GM21529 (cell line): ENCODE results near the gene ORAI3.

Experiments used
- ATAC-seq: cut with Tn5 transposase; IDR thresholded peaks from one replicate; pipeline ENCODE4 v1.9.1; 2021; ENCODE audit not compliant: unreplicated experiment

The ORAI3 gene

GRCh38 chr16:30946671-30947540 lies 2.0 kb upstream of the ORAI3 start:
- ATAC-seq: no peak

- ATAC-seq: no peak
Observed at GRCh38 chr16:30947541-30947858, 1.4 kb upstream of the ORAI3 start.

GRCh38 chr16:30947859-30948666 lies 805 bp upstream of the ORAI3 start:
- ATAC-seq: peak; percentile 23

GRCh38 chr16:30949650-30950515 lies 1.0 kb downstream of the ORAI3 start:
- peak; percentile 53 for ATAC-seq

GRCh38 chr16:30950516-30951065 lies 1.7 kb downstream of the ORAI3 start:
- ATAC-seq: no peak

- no peak for ATAC-seq
Observed at GRCh38 chr16:30951193-30951592, 2.3 kb downstream of the ORAI3 start.

GRCh38 chr16:30951750-30952149 lies 2.9 kb downstream of the ORAI3 start:
- ATAC-seq: no peak

- no peak for ATAC-seq
Observed at GRCh38 chr16:30953111-30953510, 4.2 kb downstream of the ORAI3 start.

GRCh38 chr16:30953511-30954124 lies 4.8 kb downstream of the ORAI3 start:
- ATAC-seq: no peak

GRCh38 chr16:30954993-30955392 lies 6.1 kb downstream of the ORAI3 start:
- no peak for ATAC-seq

GRCh38 chr16:30956601-30957455 lies 8.0 kb downstream of the ORAI3 start:
- ATAC-seq: peak; percentile 54

GRCh38 chr16:30957456-30958174 lies 8.7 kb downstream of the ORAI3 start, which contains the start of gene SETD1A:
Gene SETD1A, plus strand, starts transcription at chr16:30957754. Its CDS starts 978 bp downstream, at chr16:30958732.
- peak; percentile 72 for ATAC-seq

GRCh38 chr16:30958175-30959079 lies 9.6 kb downstream of the ORAI3 start:
- ATAC-seq: peak; percentile 31

- ATAC-seq: no peak
Observed at GRCh38 chr16:30961384-30961783, 12.5 kb downstream of the ORAI3 start.

GRCh38 chr16:30963925-30964511 lies 15.2 kb downstream of the ORAI3 start:
- no peak for ATAC-seq

- ATAC-seq: no peak
Observed at GRCh38 chr16:30964574-30965226, 15.8 kb downstream of the ORAI3 start.

GRCh38 chr16:30965436-30965835 lies 16.6 kb downstream of the ORAI3 start:
- no peak for ATAC-seq
